GM13976 (cell line): ENCODE measurements around the gene CRHR2.

ENCODE experiments used
- DNase-seq: peaks from one replicate; pipeline ENCODE4 v3.0.0; 2012; ENCODE audit warnings: low spot score
- CTCF ChIP-seq: IDR thresholded peaks from 2 replicates; pipeline ENCODE4 v1.5.1; 2012; ENCODE audit warnings: borderline replicate concordance, mild to moderate bottlenecking; ENCODE audit not compliant: insufficient read depth; ENCODE audit errors: extremely low read depth, missing control alignments, control extremely low read depth
- in situ Hi-C: fragments of 300-500 bp; cut with MboI; formaldehyde crosslinking; loops from one replicate; pipeline ENCODE4 v1.12.0; 2022; ENCODE audit warnings: low sequenced_read_pairs, mixed read lengths, inconsistent platforms; ENCODE audit not compliant: unreplicated experiment

CRHR2 gene

GRCh38 chr7:30717181-30717580, 34.9 kb upstream of the CRHR2 start:
- DNase-seq = no peak
- no peak for TF ChIP-seq CTCF
- in situ Hi-C loops = no loop called here

GRCh38 chr7:30714129-30714528, 31.9 kb upstream of the CRHR2 start:
- DNase-seq = no peak
- in situ Hi-C loops = no loop called here
- TF ChIP-seq CTCF = no peak

GRCh38 chr7:30713392-30713791, 31.1 kb upstream of the CRHR2 start:
- no peak for TF ChIP-seq CTCF
- no peak for DNase-seq
- in situ Hi-C loops = no loop called here

- TF ChIP-seq CTCF = no peak
- in situ Hi-C loops = no loop called here
- DNase-seq = no peak
Measured at GRCh38 chr7:30710669-30711068, 28.4 kb upstream of the CRHR2 start.

GRCh38 chr7:30709549-30709948, 27.3 kb upstream of the CRHR2 start:
- in situ Hi-C loops = no loop called here
- no peak for TF ChIP-seq CTCF
- DNase-seq = no peak

- DNase-seq = no peak
- in situ Hi-C loops = no loop called here
- TF ChIP-seq CTCF = no peak
Measured at GRCh38 chr7:30708983-30709382, 26.7 kb upstream of the CRHR2 start.

GRCh38 chr7:30708412-30708811, 26.2 kb upstream of the CRHR2 start:
- DNase-seq = no peak
- in situ Hi-C loops = no loop called here
- no peak for TF ChIP-seq CTCF
